ENCODE measurements around the gene L2HGDH.

GRCh38 chr14:50265029-50265428 is 47.0 kb downstream of the L2HGDH start:
- TF ChIP-seq CTCF (conservative IDR thresholded peaks at IDR 0.05; ENCODE audit: low read depth, low read length), result no peak
- TF ChIP-seq EZH2phosphoT487 (IDR thresholded peaks at IDR 0.05; ENCODE audit: borderline replicate concordance, low read length), result no peak
- TF ChIP-seq EZH2 (IDR thresholded peaks at IDR 0.05; ENCODE audit: low read length, unreplicated experiment), result no peak

Measured in PC-3 (cell line).